ENCODE measurements around the gene SLC6A8.
A peak's percentile ranks its signal among the peaks of the same experiment; 100 is the strongest.
"Not testable (repeated sequence)": the region's sequence is repeated elsewhere in the genome, so short reads cannot be mapped to it uniquely, and the experiment has no call there.

Gene SLC6A8

DNA sequence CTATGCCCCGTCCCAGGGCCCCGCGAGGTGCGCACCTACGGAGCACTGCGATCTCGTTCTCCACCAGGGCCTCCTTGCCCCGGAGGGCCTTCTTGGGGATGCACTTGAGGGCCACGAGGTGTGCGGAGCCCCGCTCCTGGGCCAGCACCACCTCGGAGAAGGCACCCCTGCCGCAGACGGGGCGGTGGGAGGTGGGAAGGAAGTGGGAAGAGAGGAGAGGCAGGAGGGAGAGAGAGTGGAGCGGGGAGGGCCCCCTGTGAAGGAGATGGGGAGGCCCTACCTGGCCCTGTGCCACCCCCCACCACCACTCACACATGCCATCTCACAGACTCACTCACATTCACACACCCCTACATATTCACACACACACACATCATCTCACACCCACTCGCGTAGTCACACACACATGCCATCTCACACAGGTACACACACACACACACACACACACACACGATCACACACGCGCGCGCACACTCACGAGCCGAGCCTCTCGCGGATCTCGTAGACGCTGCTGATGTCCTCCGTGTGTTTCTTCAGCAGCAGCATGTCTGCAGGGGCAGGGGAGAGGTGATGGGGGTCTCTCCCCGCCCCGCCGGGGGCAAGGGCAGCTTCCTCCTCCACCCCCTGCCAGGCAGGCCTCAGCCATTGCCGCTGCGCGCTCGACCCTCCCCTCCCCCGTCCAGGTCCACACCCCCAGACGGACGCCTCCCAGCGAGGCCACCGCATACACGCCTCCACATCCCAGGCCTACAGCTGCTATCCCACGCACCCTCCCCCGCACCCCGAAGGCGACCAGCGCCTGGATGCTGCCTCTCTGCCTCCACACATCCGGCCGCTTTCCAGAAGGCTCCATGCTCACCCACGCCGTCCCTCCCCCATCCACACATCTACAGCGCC lies 14.9 kb upstream of the SLC6A8 start:
- DNase-seq: no peak

DNA sequence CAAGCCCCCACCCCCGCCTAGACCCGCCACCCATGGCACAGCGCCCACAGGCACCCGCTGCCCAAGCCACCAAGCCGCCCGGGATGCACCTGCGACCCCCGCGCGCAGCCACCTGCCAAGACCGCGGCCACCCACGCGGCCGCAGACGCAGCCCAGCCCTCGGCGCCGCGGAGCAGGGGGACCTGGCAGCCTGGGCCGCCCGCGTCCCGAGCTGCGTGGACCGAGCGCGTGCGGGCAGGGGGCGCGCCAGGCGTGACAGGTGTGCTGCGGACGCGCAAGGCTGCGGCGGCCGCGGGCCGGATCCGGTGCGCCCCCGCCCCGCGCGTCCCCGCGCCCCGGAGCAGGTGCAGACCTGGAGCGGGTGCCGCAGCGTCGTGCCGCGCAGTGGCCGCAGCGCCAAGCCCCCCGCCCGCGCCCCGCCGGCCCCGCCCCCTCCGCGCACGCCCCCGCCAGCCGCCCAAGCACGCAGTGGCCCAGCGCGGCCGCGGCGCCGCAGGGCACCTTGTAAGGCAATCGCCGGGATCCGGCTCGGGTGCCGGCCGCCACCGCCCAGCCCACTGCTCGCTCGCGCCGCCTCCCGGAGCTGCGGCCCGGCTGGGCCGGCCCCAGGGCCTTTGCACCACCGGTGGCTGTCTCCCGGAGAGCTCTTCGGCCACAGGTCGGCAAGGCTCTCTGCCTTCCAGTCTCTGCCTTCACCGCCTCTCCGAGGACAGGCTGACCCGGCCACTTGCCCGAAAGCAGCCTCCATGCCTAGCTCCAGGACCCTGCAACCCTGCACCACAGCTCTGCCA lies 14.1 kb upstream of the SLC6A8 start, which contains the start of gene PNCK:
Gene PNCK (minus strand): TSS at position 386 of the 791 bp plus-strand sequence. CDS start 737 bp downstream, outside the sequence.
- DNase-seq: no peak

DNA sequence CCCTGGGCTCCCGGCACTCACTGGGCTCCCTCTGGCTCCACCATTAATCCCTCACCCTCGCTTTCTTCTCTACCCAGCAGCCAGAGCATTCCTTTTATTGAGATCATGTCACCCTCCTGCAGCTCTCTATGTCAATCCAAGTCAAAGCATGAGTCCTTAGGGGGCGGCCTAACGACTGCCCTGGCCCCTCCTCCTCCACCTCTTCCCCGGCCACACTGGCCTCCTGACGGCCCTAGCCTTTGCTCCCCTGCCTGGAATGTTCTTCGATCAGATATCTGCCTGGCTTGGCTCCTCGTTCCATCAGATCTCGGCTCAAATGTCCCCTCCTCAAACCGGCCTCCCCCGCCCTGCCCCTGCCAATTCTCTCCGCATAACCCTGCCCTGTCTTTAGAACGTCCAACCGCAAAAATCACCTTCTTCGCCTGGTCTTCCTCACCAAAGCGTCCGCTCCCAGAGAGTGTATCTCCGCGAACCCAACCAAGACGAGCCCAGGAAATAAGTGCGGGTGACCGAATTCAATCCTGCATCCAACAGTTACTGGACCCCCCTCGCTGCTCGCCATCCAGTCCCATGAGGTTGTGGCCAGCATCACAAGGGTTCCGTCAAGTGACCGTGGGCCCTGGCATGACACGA lies 13.4 kb upstream of the SLC6A8 start:
- no peak for DNase-seq

- DNase-seq: no peak
Measured at GRCh38 chrX:153681175-153681574, 6.6 kb upstream of the SLC6A8 start.

DNA sequence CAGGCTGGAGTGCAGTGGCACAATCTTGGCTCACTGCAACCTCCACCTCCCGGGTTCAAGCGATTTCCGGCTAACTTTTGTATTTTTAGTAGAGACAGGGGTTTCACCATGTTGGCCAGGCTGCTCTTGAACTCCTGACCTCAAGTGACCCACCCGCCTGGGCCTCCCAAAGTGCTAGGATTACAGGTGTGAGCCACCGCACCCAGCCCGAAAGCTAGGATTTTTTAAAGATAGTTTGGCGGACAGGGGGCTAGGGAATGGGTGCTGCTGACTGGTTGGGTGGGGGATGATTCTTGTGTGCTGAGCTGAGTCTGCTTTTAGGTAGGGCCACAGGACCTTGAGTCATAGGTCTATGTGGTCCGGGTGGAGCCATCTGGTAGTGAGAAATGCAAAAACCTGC lies 4.2 kb upstream of the SLC6A8 start:
- DNase-seq: not testable (repeated sequence)

- DNase-seq: no peak
Measured at GRCh38 chrX:153684467-153685155, 3.1 kb upstream of the SLC6A8 start.

DNA sequence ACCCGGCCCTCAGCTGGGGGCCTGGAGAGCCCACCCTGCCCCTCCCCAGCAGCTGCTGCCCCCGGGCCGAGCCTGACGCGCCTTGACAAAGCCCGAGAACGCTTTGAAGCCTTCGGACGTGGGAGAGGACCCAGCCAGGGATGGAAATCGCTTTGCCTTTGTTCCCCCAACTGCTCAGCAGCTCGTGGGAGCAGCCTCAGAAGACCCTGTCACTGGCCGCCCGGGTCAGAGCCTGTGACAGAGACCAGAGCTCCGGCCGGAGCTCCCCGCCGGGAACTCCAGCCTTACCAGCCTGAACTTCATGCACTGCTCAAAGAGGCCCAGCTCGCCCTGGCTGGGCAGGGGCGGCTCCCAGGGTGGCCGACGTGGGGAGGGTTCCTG lies 2.6 kb upstream of the SLC6A8 start:
- no peak for DNase-seq

DNA sequence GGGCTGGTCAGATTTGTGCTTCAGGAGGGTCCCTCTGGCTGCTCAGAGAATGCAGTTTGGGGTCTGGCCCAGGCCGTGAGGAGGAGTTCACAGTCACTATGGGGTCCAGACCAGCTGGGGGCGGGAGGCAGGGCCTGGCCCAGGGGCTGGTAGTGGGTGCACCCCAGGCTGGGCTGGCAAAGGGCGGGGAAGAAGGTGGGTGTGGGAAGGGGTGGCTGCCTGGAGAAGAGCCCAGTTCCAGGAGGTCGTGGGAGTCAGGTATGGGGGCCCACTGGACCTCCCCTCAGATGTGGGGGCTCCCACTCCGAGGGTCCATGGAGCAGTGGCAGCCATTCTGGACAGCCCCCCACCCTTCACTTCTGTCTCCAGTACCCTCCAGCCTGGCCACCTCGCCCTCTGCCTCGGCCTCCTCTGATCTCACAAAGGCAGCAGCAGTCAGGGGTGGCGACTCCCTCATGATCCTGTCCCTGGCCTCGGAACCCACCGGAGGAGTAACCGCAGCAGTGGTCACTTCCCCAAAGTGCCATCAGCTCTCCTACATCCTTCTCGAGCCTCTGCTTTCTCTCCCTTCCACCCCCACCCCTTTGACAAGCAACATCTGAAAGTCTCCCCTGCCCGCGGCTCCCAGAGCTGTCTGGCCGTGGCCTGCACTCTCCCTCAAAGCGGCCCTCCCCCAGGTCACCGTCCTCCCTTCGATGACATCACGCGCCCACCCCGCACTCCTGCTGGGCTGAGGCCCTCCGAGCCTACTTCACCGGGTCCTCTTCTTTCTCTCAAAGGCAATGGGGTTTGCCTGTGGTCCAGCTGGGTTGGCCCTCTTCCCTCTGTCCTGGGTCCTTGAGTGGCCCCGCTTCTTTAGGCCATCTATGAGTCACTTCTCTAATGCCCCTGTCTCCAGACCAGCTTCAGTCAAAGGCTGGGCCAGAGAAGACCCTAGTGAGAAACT lies 1.7 kb upstream of the SLC6A8 start:
- no peak for DNase-seq

DNA sequence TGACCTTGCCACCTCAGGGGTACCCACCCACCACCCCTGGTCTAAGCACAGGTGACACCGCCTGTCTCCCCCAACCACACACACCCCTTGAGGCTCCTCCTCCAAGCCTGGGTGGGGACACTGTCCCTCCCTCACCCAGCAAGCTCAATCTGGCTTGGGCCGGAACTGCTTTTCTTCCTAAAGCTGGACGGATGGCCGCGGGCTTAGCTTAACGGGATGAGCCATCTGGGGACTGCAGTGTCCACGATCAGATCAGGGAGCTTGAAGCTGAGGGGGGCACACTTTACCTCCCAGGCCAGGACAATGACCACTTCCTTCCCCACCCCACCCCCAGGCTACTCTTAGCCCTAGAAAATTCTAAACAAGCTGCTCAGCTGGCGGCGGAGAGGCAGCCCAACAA lies 1.0 kb upstream of the SLC6A8 start:
- DNase-seq: no peak

DNA sequence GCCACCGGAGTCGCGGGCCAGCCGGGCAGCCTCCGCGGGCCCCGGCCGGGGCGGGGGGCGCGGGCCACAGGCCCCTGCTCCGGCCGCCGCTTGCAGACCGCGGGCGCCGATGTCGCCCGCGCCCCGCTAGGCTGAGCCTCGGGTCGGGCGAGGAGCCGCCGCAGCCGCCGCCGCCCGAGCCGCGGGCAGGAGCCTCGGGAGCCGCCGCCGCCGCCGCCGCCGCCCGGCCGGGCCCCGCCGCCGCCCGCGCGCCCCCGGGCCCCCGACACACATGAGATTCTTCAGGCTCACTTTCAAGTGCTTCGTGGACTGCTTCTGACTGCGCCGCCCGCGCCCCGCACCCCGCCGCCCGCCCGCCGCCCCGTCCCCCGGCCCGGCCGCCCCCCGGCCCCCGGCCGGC lies 345 bp downstream of the SLC6A8 start:
- DNase-seq: no peak

- no peak for DNase-seq
Measured at GRCh38 chrX:153688506-153688905, 780 bp downstream of the SLC6A8 start.

GRCh38 chrX:153688911-153689590 lies 1.3 kb downstream of the SLC6A8 start:
- no peak for DNase-seq

DNA sequence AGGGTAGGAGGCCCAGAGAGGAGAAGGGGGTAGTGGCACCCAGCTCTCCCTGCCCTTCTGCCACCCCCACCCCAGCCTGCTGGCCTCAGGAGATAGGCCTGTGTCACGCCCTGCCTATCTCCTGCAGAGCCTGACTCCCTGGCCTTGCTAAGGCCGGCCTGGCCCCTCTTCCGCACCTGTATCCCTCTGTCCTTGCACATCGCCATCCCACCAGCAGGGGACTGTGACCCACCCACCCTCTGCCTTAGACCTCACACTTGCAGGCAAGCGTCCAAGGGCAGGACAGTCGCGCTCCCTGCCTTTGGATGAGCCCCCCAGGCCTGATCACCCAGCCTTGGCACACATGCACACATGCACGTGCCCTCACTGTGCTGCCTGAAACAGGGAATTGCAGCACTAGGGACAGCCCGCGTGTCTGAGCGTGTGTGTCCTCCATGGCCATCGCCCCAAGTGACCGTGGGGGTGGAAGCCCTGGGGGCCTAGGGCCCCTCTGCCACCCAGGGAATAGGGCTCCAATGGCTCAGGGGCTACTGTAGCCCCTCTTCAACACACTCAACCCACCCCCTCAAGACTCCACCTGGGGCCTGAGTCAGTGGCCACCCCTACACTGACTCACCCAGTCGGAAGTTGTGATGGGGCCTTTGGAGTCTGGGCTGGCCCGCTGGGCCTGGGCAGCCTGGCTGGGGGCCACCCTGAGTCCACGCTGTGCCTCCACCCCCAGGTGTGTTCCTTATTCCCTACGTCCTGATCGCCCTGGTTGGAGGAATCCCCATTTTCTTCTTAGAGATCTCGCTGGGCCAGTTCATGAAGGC lies 2.1 kb downstream of the SLC6A8 start:
- peak; percentile 15 for DNase-seq

DNA sequence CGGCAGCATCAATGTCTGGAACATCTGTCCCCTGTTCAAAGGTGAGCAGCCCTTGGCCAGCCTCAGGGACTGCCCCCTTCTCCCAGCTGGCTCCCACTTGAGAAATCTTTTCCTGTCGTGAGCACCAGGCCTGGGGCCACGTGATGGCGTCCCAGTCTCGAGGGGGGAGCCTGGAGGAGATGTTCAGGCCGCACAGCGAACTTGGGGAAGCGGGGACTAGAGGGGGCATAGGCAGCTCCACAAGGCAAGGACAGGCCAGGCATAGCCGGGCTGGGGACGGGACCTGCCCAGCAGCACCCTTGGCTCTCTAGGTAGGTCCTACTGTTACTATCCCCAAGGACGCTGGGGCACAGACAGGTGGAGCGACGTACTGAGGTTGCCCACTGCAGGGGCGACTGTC lies 2.7 kb downstream of the SLC6A8 start:
- DNase-seq: no peak

GRCh38 chrX:153691032-153691827 lies 3.5 kb downstream of the SLC6A8 start:
- not testable (repeated sequence) for DNase-seq

GRCh38 chrX:153692003-153692402 lies 4.3 kb downstream of the SLC6A8 start:
- DNase-seq: no peak

DNA sequence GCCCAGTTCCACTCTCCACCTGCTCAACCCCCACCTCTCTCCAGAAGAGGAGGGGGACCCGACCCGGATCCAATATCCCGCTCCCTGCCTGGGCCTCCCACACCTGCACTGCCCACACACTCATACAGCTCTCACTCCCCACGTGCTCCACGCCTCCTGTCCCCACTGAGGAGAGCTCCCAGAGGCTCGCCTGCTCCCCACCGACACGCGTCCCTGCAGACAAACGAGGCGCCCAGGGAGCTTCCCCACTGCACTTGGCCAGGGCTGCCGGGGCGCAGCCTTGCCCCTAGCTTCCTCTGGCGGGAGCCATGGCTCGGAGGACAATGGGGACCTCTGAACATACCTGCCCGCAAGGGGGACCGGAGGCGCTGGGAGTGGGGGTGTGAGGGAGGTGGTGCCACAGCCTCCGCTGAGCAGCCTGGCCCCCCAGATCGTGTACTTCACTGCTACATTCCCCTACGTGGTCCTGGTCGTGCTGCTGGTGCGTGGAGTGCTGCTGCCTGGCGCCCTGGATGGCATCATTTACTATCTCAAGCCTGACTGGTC lies 5.0 kb downstream of the SLC6A8 start:
- no peak for DNase-seq

DNA sequence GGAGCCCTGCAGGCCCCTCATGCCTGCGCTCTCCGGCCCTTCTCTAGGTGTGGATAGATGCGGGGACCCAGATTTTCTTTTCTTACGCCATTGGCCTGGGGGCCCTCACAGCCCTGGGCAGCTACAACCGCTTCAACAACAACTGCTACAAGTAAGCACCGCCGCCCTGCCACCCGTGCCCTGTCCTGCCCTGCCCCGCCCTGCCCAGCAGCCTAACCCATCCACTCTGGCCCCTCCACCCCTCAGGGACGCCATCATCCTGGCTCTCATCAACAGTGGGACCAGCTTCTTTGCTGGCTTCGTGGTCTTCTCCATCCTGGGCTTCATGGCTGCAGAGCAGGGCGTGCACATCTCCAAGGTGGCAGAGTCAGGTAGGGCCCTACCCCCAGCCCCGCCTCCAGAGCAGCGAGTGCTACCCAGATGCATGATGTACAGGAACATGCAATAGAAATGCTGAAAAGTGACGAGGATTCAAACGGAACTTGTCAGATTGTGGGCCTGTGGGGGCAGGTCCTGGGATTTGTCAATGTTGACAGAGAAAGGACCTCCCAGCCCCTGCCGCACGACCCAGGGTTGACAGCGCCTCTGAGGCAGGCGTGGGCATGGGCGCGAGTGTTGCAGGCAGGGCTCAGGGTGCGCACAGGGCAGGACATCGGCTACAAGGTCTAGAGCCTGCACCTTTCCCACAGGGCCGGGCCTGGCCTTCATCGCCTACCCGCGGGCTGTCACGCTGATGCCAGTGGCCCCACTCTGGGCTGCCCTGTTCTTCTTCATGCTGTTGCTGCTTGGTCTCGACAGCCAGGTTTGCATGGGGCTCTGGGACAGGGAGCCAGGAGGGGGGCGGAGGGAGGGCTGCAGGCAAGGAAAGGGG lies 5.7 kb downstream of the SLC6A8 start:
- no peak for DNase-seq

Data from NCI-H226 (cell line).